ENCODE measurements around the gene SEC22A. TPM values are rescaled to one million over a fixed set of nuclear protein-coding genes. Genes with fewer than 3 reads are reported as not detected.

Gene SEC22A
- total and polyA plus RNA-seq, 4 donors: 10.2 to 17.3 (median 13.6) TPM

DNA sequence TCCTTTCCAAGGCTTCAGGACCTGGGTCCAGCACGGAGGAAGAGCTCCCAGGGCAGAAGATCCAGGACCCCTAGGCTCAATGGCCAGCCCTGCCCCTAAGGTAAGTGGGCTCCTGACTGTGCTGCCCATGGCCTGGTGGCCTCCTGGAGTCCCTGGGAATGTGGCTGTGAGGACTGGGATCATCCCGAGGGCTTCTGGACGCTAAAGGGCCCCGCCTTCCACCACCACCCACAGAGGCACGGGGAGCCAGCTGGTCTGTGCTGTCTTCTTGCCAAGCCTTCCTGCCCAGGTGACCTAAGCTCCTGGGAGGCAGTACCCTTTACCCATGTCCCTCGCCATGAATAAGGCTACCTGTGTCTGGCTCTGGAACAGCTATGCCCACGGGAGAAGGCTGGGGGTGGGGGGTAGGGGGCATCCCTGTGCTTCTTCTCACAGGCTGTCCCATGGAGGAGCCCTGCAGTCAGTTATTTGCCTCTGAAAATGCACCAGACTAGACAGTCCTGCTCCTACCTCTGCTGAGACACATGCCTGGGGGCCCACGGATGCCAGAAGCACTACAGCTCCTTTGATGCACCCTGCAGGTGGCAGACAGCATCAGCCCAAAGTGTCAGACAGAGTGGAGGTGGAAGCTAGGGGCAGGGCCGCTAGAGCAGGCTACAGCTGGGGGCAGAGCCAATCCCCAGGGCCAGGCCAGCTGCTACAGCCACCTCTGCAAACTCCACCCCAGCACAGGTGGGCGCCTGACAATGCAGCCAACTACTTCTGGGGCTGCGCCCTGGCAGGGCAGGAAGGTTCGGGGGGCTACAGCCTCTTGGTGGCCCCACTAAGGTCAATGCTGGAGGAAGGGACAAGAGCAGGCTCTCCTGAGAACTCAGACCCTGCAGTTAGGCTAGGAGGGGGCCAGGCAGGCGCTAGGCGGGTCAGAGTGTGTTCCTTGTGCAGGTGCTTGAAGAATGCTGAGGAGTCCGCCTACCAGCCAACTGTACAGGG, 90.9 kb downstream of the SEC22A start:
- no peaks in the 10 kb centered on the region for H3K27me3 ChIP-seq (ENCODE audit: control insufficient read depth in 1 of 2, insufficient read depth in 2 of 2, low read length in 1 of 2)
- intact Hi-C loops (cut with DNase I): no loop called here
- 74 to 78% methylated on average over 13 to 15 of the region's 15 CpGs for WGBS, 2 donors
- peaks cover 0 to 2% of the 10 kb centered on the region in 2 donors for H3K36me3 ChIP-seq (ENCODE audit: control insufficient read depth in 1 of 2, insufficient read depth in 2 of 2, low read length in 1 of 2)
- no peak overlapping the region for H3K27ac ChIP-seq (ENCODE audit: low read depth in 1 of 2, low read length in 2 of 2)
- no peaks in the 10 kb centered on the region for H3K4me1 ChIP-seq (ENCODE audit: control insufficient read depth in 1 of 2, insufficient read depth in 2 of 2, low read length in 2 of 2)
- ATAC-seq (ENCODE audit: low FRiP score) (no peak), DNase-seq (no peak)
- no peak overlapping the region for H3K4me3 ChIP-seq (ENCODE audit: low read length in 2 of 2)
- no peaks in the 10 kb centered on the region for H3K9me3 ChIP-seq (ENCODE audit: control insufficient read depth, low read length)

DNA sequence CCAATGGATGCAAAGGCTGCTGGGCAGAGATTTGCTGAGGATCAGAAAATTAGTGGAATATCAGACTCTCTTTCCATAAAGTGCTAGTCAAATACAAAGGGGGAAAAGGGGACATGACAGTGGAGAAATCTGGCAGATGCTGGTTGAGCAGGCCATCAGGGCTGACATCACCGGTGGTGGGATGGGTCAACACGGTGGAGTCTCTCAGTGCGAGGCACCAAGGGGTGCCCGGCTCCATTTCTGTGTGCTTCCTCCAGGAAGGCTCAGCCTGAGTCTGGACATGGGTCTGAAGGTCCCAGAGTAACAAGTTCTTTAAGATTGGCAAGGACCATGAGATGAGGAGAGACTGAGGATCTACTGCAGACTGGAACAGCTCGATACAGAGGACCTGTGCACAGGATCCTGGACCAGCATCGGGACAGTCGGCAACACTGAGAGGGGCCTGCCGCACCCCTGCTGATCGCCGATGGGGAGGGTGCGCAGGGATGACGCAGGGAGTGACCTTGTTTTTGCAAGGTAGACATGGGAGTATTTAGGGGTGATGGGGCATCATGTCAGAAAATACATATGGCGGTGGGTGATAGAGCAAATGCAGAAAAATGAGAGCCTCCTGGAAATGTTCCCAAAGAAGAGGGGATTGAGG, 92.7 kb downstream of the SEC22A start:
- H3K36me3 ChIP-seq (ENCODE audit: control insufficient read depth in 1 of 2, insufficient read depth in 2 of 2, low read length in 1 of 2): peaks cover 0 to 3% of the 10 kb centered on the region in 2 donors
- intact Hi-C loops (cut with DNase I): no loop called here
- H3K27me3 ChIP-seq (ENCODE audit: control insufficient read depth in 1 of 2, insufficient read depth in 2 of 2, low read length in 1 of 2): no peaks in the 10 kb centered on the region
- H3K4me3 ChIP-seq (ENCODE audit: low read length in 2 of 2): no peak overlapping the region
- no peaks in the 10 kb centered on the region for H3K9me3 ChIP-seq (ENCODE audit: control insufficient read depth, low read length)
- DNase-seq (peak in 1 of 2 donors; percentile 48), ATAC-seq (ENCODE audit: low FRiP score) (no peak)
- WGBS, 2 donors: 94 to 95% methylated on average over 13 of the region's 13 CpGs
- no peaks in the 10 kb centered on the region for H3K4me1 ChIP-seq (ENCODE audit: control insufficient read depth in 1 of 2, insufficient read depth in 2 of 2, low read length in 2 of 2)
- no peak overlapping the region for H3K27ac ChIP-seq (ENCODE audit: low read depth in 1 of 2, low read length in 2 of 2)

DNA sequence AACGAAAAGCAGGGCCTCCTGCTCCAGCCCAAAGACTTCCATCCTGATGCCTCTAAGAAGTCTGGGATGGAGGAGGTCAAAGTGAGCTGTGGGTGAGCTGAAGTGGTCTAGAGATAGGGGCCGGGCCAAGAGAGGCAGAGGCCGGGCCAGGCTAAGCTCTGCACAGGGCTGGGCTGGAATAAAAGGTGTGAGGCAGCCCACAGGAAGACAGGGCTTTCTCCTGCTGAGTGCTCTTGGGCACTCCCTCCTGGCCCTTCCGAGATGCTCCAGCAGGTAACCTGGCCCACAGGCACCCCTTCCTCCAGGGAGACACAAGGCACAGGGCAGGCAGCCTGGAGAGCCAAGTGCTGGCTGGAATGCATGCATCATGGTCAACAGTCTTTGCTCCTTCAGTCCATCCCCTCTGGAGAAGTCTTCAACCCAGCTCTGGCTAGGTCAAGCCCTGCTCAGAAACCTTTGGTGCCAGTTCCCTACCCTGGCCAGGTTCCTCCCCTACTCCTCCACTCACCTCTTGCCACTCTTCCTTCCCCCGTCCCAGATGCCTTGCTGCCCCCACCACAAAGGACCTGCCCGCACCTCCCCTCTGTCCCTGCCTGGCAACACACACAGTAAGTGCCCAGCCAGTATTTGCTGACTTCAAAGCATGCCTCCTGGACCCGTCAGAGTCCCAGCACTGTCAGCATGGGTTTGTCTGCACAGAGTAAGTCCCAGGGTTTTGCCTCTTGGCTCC, 93.6 kb downstream of the SEC22A start:
- DNase-seq (peak in 1 of 2 donors; percentile 47), ATAC-seq (ENCODE audit: low FRiP score) (no peak)
- Histone ChIP-seq H3K27ac (ENCODE audit: low read depth in 1 of 2, low read length in 2 of 2) (no peak overlapping the region), H3K9me3 (ENCODE audit: control insufficient read depth, low read length) (no peaks in the 10 kb centered on the region), H3K4me1 (ENCODE audit: control insufficient read depth in 1 of 2, insufficient read depth in 2 of 2, low read length in 2 of 2) (no peaks in the 10 kb centered on the region), H3K4me3 (ENCODE audit: low read length in 2 of 2) (no peak overlapping the region), H3K36me3 (ENCODE audit: control insufficient read depth in 1 of 2, insufficient read depth in 2 of 2, low read length in 1 of 2) (peaks cover 0 to 6% of the 10 kb centered on the region in 2 donors), H3K27me3 (ENCODE audit: control insufficient read depth in 1 of 2, insufficient read depth in 2 of 2, low read length in 1 of 2) (no peaks in the 10 kb centered on the region)
- intact Hi-C loops (cut with DNase I): no loop called here
- WGBS, 2 donors: 71 to 72% methylated on average over 7 of the region's 7 CpGs

DNA sequence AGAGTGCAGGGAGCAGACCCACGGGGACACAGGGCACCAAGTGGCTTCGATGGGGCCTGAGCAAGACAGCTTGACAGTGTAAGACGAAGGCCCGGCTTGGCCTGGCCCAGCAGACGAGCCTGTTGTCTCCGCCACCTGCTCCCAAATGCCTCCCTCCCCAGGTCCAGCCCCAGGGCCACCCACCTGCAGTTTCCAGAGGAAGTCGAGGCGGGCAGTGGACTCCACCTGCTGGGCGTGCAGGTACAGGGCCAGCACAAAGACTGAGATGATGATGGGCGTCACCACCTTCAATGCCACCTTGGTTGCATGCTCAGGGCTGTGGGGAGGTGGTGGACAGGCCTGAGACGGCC, 94.1 kb downstream of the SEC22A start:
- intact Hi-C loops (cut with DNase I): no loop called here
- DNase-seq: peak in 1 of 2 donors; percentile 62
- Histone ChIP-seq H3K9me3 (ENCODE audit: control insufficient read depth, low read length) (no peaks in the 10 kb centered on the region), H3K36me3 (ENCODE audit: control insufficient read depth in 1 of 2, insufficient read depth in 2 of 2, low read length in 1 of 2) (peaks cover 0 to 6% of the 10 kb centered on the region in 2 donors), H3K27ac (ENCODE audit: low read depth in 1 of 2, low read length in 2 of 2) (no peak overlapping the region), H3K4me3 (ENCODE audit: low read length in 2 of 2) (no peak overlapping the region), H3K4me1 (ENCODE audit: control insufficient read depth in 1 of 2, insufficient read depth in 2 of 2, low read length in 2 of 2) (no peaks in the 10 kb centered on the region), H3K27me3 (ENCODE audit: control insufficient read depth in 1 of 2, insufficient read depth in 2 of 2, low read length in 1 of 2) (no peaks in the 10 kb centered on the region)
- ATAC-seq (ENCODE audit: low FRiP score): no peak
- WGBS, 2 donors: 72 to 75% methylated on average over 10 to 11 of the region's 11 CpGs

DNA sequence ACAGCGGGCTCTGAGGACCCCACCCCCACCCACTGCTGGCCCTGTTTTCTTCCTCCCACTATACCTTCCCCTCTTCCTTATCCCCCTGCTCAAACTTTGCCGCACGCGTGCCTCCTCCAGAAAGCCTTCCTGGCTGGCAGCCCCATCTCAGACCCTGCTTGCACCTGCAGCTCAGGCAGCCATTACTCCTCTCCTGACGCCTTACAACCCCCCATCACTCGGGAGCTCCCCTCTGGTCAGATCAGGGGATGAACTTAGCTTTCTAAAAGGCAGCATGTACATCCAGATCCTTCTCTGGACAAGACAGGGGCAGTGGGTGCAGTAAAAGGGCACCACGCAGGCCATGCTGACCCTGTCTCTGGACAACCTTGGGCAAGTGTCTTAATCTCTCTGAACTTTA, 94.5 kb downstream of the SEC22A start:
- no peak overlapping the region for H3K27ac ChIP-seq (ENCODE audit: low read depth in 1 of 2, low read length in 2 of 2)
- DNase-seq (peak in 1 of 2 donors; percentile 42), ATAC-seq (ENCODE audit: low FRiP score) (no peak)
- H3K4me3 ChIP-seq (ENCODE audit: low read length in 2 of 2): no peak overlapping the region
- peaks cover 0 to 6% of the 10 kb centered on the region in 2 donors for H3K36me3 ChIP-seq (ENCODE audit: control insufficient read depth in 1 of 2, insufficient read depth in 2 of 2, low read length in 1 of 2)
- H3K27me3 ChIP-seq (ENCODE audit: control insufficient read depth in 1 of 2, insufficient read depth in 2 of 2, low read length in 1 of 2): no peaks in the 10 kb centered on the region
- no peaks in the 10 kb centered on the region for H3K4me1 ChIP-seq (ENCODE audit: control insufficient read depth in 1 of 2, insufficient read depth in 2 of 2, low read length in 2 of 2)
- WGBS, 2 donors: 91 to 93% methylated on average over 7 of the region's 7 CpGs
- H3K9me3 ChIP-seq (ENCODE audit: control insufficient read depth, low read length): no peaks in the 10 kb centered on the region
- intact Hi-C loops (cut with DNase I): no loop called here

DNA sequence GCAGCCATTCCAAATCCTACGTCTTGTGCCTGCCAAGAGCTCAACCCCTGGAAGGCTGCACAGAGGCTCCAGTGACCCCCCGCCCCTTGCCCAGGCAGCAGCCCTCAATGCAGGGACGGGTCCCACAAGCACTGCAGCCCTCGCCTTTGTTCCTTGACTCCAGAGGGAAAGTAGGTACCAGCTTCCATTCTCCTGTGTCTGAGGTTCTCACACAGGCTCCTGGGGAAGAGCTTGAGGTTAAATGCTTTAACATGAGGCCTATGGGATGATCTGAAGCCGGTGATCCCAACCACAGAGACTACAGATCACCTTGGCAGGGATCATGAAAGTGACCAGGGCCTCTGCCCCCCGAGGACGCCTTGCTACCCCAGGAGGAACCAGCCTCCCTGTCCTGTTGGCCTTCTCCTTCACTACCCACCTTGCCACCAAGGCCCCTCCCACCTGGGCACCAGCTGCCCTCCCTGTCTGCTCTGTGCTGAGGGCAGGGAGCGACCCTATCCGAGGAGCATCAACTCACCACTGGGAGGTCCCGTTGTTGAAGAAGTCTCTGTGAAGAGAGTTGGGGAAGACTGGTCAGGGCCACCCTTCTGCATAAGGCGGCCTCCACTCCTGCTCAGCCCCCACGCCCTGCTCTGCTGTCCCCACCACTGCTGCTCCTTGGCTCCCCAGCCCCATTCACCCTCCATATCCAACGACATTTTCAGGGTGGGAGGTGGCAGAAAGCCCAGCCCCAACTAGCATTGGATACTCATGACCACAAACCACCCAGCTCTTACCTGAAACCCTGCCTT, 95.3 kb downstream of the SEC22A start:
- no peak overlapping the region for H3K4me3 ChIP-seq (ENCODE audit: low read length in 2 of 2)
- intact Hi-C loops (cut with DNase I): no loop called here
- ATAC-seq (ENCODE audit: low FRiP score) (no peak), DNase-seq (peak in 1 of 2 donors; percentile 51)
- 79 to 82% methylated on average over 13 of the region's 13 CpGs for WGBS, 2 donors
- H3K27me3 ChIP-seq (ENCODE audit: control insufficient read depth in 1 of 2, insufficient read depth in 2 of 2, low read length in 1 of 2): no peaks in the 10 kb centered on the region
- H3K27ac ChIP-seq (ENCODE audit: low read depth in 1 of 2, low read length in 2 of 2): no peak overlapping the region
- no peaks in the 10 kb centered on the region for H3K4me1 ChIP-seq (ENCODE audit: control insufficient read depth in 1 of 2, insufficient read depth in 2 of 2, low read length in 2 of 2)
- no peaks in the 10 kb centered on the region for H3K9me3 ChIP-seq (ENCODE audit: control insufficient read depth, low read length)
- peaks cover 0 to 7% of the 10 kb centered on the region in 2 donors for H3K36me3 ChIP-seq (ENCODE audit: control insufficient read depth in 1 of 2, insufficient read depth in 2 of 2, low read length in 1 of 2)

DNA sequence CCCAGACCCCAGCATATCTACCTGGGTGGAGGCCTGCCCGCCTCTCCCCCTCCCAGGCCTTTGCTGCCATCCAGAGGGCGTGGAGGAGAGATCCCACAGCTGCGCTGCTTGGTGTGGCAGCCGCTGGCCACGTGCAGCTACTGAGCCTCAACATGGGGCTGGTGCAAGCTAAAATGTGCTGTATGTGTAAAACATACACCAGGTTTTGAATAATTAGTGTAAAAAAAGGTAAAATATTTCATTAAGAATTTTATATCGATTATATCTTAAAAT, 95.8 kb downstream of the SEC22A start:
- no peak for ATAC-seq (ENCODE audit: low FRiP score)
- H3K27me3 ChIP-seq (ENCODE audit: control insufficient read depth in 1 of 2, insufficient read depth in 2 of 2, low read length in 1 of 2): no peaks in the 10 kb centered on the region
- no peaks in the 10 kb centered on the region for H3K4me1 ChIP-seq (ENCODE audit: control insufficient read depth in 1 of 2, insufficient read depth in 2 of 2, low read length in 2 of 2)
- intact Hi-C loops (cut with DNase I): no loop called here
- peaks cover 0 to 10% of the 10 kb centered on the region in 2 donors for H3K36me3 ChIP-seq (ENCODE audit: control insufficient read depth in 1 of 2, insufficient read depth in 2 of 2, low read length in 1 of 2)
- DNase-seq: no peak
- no peak overlapping the region for H3K4me3 ChIP-seq (ENCODE audit: low read length in 2 of 2)
- 87% methylated on average over 6 of the region's 6 CpGs for WGBS, 2 donors
- H3K9me3 ChIP-seq (ENCODE audit: control insufficient read depth, low read length): no peaks in the 10 kb centered on the region
- H3K27ac ChIP-seq (ENCODE audit: low read depth in 1 of 2, low read length in 2 of 2): no peak overlapping the region

DNA sequence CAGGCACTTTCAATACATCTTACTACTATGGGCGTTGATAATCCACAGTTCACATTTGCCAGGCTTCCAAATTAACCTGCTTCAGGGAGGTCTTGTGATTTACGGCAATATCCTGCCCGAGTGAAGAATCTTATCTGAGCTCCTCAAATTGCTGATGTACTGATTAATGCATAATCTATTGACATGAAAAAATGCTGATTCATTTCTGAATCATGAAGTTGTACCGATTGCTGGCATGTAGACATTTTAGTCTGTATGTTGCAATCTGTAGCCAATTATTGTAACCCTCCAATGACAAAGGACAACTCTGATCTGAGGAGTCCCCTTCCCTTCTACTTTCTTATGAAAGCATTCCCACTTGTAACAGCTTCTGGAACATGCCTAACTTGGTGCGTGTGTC, 97.2 kb downstream of the SEC22A start:
- Histone ChIP-seq H3K4me3 (ENCODE audit: low read length in 2 of 2) (no peak overlapping the region), H3K9me3 (ENCODE audit: control insufficient read depth, low read length) (no peaks in the 10 kb centered on the region), H3K27me3 (ENCODE audit: control insufficient read depth in 1 of 2, insufficient read depth in 2 of 2, low read length in 1 of 2) (no peaks in the 10 kb centered on the region), H3K27ac (ENCODE audit: low read depth in 1 of 2, low read length in 2 of 2) (no peak overlapping the region), H3K4me1 (ENCODE audit: control insufficient read depth in 1 of 2, insufficient read depth in 2 of 2, low read length in 2 of 2) (no peaks in the 10 kb centered on the region), H3K36me3 (ENCODE audit: control insufficient read depth in 1 of 2, insufficient read depth in 2 of 2, low read length in 1 of 2) (peaks cover 0 to 10% of the 10 kb centered on the region in 2 donors)
- ATAC-seq (ENCODE audit: low FRiP score) (no peak), DNase-seq (no peak)
- intact Hi-C loops (cut with DNase I): no loop called here
- 81 to 85% methylated on average over 5 of the region's 5 CpGs for WGBS, 2 donors
